Measurements from ENCODE around the gene ACTRT2.

The ACTRT2 gene

DNA sequence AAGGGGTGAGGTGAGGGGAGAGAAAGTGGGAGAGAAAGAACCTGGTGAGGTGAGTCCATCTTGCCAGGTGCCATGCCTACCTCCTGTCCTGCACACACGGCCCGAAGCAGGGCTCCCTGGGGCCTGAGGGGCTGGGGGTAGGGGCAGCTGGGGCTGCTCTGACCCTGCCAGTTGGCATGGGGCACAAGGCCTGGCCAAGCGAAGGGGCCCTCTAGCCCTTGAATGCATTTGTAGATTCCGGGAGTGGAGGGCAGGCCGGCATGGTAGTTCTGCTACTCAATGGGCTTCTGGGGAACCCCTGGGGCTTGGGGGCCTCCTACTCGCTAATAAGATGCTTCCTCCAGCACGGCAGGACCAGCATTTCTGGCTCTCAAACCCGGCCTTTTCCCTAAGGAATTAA is 44.1 kb downstream of the ACTRT2 start:
- FAIRE-seq: no peak
- DNase-seq (ENCODE audit: insufficient read length, low spot score): no peak

DNA sequence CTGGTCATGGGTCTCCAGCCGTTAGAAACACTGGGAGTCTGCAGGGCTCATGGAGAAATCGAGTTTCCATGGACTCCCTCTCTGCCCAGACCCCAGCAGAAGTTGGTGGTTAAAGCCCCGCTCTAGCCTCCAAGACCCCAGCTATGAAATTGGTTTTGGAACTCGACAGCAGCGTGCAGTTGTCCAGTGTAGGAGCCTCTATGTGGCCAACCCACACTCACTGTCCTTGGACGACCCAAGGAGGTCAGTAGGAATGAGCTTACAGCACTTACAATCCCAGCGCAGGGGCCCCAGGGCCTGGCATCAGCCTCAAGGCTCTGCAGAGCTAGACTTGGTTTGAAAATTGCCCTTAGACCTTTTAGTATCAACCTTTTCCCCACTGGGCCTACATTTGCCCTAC is 44.5 kb downstream of the ACTRT2 start:
- FAIRE-seq (no peak), DNase-seq (ENCODE audit: insufficient read length, low spot score) (no peak)

DNA sequence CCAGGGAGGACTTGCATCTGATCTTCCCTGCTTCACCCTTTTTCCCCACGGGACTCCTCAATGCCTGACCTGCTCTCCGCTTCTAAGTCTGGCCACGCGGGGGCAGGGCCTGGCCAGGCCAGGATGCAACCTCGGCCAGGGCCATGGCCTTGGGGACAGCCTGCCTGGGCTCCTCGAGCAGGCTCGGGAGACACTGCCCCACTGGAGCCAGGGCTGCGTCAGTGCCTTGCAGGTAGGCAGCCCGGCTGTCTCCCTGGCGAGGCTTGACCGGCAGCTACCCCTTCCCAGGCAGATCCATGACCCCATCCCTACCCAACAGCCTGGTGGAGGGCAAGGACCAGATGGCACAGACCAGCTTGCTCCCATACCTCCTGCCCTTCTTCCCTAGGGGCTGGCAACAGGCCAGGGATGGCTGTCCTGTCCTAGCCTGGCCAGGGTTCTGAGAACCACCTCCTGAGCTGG is 45.0 kb downstream of the ACTRT2 start:
- DNase-seq (ENCODE audit: insufficient read length, low spot score) (no peak), FAIRE-seq (no peak)

DNA sequence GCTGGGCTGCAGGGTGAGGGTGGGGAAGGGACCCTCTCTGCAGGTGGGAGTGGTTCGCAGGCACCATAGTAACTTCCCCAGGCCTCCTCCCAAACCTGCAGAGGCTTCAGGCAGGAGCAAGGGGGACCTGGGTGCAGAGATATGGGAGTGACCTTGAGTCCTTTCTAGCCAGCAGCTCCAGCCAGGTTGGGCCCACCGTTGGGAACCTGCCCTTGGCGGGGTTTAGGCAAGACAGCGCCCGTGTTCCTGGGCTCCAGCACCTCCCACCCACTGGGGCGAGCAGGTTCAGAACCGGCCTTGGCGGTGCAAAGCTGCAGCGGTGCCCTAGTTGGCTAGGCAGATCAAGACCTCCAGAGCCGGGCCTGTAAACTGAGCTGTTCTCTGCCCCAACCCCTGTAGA is 45.6 kb downstream of the ACTRT2 start:
- DNase-seq (ENCODE audit: insufficient read length, low spot score) (no peak), FAIRE-seq (no peak)

DNA sequence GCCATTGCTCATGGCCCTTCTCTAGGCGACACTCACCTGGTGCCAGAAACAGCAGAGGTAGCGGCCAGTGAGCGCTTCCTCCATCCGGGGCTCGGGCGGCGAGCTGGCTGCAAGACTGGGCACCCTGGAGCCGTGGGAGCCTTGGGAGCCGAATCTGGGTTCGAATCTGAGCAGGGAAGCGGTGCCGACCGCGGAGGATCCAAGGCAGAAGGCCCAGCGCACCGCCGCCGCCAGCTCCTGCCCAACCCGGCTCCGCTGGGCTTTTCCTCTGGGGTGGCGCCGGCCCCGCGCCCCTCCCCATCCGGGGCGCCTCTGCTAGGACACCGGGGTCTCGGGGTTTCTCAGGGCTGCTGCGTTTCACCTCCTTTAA is 46.0 kb downstream of the ACTRT2 start:
- DNase-seq (ENCODE audit: insufficient read length, low spot score): no peak
- no peak for FAIRE-seq

DNA sequence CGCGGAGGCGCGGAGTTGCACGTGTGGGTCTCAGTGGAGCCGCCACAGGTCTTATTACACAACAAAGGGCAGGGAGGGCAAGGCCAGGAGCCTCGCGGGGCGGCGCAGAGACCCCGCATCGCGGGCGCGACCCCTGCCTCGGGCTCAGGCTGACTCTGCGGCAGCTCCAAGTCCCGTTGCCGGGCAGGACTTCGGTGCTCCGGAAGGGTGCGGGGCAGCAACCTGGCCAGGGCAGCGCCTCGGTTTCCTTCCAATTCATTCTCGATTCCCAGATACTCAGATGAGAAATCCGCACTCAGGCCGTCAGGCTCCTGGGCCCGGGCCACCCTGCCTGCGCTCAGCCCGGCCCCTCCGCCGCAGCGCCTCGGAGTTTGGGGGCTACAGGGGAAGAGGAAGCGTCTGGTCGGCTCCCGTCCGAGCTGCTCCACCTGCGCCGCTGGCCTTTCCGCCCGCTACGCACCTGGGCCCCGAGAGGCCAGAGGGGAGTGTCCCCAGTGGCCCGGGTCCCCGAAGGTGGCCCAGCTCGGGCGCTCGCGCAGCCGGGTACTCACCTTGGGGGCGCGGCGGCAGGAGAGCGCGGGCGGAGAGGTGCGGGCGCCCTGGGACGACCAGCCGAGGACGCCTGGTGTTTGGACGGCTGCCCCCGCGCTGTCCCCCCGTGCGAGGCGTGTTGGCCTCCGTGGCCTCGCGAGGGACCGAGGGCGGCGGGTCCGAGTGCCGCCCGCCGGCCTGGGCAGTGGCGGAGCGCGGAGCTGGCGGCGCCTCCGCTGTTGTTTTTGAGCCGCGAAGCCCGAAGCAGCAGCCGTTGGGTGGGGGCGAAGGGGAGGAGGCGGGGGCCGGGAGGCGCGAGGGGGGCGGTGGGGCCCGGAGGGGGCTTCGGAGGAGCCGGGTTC is 46.6 kb downstream of the ACTRT2 start:
- FAIRE-seq: no peak
- no peak for DNase-seq (ENCODE audit: insufficient read length, low spot score)

DNA sequence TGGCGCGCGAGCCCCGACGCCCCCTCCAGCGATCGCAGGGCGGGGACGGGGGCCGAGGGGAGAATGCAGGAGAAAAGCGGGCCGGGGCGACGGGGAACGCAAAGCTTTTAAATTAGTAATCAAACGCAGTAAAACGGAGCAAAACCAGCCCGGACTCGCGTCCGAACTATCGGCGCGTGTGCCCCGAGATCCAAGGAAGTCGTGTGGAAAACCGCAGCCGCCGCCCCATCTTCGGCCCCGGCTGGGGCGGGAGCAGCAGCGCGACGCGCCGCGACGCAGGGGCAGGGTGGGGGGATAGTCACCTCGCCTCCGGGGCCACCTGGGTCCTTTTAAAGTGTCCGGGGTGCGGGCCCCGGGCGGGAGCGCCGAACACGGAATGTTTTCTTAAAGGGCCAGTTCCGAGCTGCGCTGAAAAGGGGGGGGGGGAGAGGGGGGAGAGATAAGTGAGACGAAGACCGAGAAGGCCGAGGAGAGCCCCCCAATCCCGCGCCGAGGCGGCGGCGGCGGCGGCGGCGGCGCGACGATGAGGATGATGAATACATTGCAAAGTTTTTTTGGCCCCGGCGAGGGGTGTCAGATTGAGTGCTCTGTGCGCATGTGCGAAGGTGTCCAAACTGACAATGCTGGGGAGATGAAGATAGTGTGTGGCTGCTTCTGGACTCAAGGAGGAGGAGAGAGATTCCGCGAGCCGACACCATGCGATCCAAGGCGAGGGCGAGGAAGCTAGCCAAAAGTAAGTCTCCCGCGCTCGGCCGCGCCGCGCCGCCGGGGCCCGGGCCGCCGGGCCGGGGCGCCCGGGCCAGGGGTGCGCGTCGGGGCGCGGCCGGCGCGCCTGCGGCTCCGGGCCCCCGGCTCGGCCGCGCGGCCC is 47.5 kb downstream of the ACTRT2 start, which contains the start of gene PRDM16:
Gene PRDM16, plus strand, starts transcription at position 640 of the 868 bp plus-strand sequence. Its CDS starts 57 bp downstream, at position 697.
- peak; percentile 65 for DNase-seq (ENCODE audit: insufficient read length, low spot score)

DNA sequence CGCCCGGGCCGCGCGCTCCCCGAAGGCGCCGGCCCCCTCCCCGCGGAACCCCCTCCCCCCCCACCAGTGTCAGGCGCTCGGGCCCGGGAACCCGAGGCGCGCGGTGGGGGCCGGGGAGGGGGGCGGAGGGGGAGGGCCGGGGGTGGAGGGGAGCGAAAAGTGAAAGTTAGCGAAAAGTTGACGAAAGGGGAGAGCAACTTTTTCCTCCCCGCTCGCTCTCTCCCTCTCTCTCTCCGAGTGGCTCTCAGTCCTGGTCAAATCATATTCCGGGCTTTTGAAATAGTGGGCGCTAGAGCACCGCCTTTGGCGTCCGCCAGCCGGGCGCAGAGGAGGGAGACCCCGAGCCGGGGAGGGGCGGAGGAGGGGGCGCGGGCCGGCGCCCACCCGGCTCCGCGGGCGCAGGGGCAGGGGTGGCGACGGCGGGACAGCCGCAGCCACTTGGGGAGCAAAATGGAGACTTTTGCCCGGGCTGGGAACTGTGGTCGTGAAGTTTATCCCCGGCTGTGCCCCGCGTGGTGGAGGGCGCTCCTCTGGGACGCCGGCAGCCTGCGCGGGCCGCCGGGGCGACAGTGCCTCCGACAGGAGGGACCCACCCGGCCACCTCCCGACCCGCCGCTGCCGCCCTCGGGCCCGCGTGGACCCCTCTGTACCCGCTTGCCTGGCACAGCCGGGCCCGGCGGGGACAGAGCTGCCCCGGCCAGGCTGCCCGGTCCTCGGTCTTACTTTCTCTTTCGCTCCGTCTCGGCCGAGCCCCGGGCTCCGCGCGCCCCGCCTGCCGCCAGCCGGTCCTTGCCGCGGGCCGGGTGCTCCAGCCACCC is 48.4 kb downstream of the ACTRT2 start:
- no peak for FAIRE-seq
- no peak for DNase-seq (ENCODE audit: insufficient read length, low spot score)

More for the DNA sequence above, 47.5 kb downstream of the ACTRT2 start, which contains the start of gene PRDM16:
- no peak for FAIRE-seq

DNA sequence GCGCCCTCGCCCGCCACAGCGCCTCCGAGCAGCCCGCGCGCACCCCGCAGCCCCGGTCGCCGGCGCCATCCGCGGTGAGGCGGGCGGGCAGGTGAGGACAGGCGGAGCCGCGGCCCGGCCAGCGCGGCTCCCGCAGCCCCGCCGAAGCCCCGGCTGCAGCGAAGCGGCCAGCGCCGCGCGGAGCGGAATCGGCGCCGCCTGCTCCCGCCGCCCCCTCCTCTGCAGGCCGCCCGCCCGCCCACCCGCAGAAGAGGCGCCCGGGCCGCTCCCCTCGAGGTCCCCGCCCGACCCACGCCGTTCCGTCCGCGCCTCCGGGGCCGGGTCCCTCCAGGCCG is 49.0 kb downstream of the ACTRT2 start:
- no peak for FAIRE-seq
- no peak for DNase-seq (ENCODE audit: insufficient read length, low spot score)

DNA sequence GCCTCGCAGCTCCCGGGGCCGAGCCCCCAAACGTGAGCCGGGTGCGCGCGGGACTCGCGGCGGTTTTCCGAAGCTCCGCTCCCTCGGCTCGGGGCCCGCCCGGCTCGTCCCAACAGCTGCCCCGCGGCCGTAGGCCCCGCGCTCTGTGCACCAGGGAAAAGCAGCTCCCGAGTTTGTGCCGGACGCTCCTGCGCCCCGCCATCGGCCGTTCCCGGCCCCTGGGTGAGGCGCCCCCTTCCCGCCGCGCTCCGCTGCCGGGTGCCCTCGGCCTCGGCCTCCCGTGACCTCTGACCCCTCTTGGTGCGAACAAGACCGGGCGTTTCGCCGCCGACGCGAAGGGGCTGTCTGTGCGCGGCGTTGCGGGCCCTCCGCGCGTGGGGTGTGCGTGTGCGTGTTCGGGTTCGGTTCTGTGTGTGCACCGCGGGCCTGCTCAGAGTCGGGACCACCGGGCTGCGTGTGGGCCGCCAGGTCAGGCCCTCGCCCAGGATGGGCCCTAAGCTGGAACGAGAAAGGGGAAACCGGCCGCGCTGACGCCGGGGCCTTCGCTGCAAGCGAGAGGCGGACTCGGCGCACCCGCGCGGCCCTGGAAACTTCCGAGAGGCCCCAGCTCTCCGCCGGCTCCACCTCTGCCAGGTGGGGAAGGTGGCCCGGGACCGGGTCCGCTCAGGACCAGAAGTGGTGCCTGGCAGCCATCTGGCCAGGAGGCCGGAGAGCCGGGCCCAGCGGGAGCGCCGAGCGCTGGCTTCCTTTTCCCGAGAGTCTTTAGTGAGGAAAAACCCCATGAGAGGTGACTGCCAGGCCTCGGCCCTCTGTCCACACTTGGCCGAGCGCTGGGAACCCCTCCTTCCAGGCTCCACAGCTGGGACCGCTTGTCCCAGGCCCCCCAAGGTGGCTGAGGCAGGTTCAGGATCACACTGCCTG is 49.6 kb downstream of the ACTRT2 start:
- FAIRE-seq (no peak), DNase-seq (ENCODE audit: insufficient read length, low spot score) (no peak)

DNA sequence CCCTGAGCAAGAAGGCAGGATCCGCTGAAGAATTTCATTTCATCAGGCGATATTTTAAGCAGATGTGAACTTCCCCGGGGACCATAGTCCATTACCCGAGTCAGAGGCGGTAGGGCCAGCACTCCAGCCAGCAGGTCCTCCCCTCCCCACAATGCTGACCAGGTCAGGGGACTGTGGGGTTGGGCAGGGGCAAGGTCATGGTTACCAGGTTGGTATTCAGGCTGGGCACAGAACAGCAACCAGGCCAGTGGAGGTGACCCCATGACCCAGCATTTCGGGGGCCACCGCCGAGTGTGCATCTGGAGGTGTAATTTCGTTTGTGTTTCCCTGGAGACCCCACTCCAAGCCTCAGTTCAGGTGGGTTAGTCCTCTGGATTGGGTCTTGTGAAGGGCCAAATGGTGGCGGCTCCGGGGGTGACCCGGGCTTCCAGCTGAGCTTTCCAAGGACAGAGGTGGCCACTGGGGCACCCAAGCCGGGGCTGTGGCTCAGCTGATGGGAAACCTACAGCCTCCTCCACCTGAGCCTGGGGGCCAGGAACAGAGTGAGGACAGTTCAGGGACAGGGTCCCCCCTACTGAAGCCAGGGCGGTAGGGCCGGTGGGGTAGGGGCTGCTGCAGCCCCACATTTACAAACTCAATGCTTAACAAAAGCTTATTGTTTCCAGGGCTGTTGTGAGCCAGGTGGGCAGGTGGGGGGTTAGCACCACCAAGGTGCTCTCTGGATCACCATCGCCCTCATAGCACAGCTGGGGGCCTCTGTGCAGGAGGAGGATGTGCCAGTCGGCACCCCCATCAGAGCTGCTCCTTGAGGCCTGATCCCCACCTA is 50.5 kb downstream of the ACTRT2 start:
- DNase-seq (ENCODE audit: insufficient read length, low spot score) (no peak), FAIRE-seq (no peak)
